Vagina (tissue), 2 donors: ENCODE data around the gene ACSL6. TPM values are rescaled to one million over a fixed set of nuclear protein-coding genes. Genes with fewer than 3 reads are reported as not detected.

Experiments
- DNase-seq, 2 donors: peaks; one replicate each; pipeline ENCODE4 v3.0.0-alpha.2; 2017; ENCODE audit errors: extremely low spot score in 2 of 2
- H3K27ac ChIP-seq: fragments of 200-600 bp; sonication (generic); one replicate; pipeline ENCODE4 v1.5.1; 2019
- H3K27me3 ChIP-seq: fragments of 200-600 bp; sonication (generic); one replicate; pipeline ENCODE4 v1.5.1; 2019
- H3K36me3 ChIP-seq, 2 donors: fragments of 200-600 bp; sonication (generic); one replicate each; pipeline ENCODE4 v1.5.1; 2017 to 2019
- H3K4me1 ChIP-seq: fragments of 200-600 bp; sonication (generic); one replicate; pipeline ENCODE4 v1.5.1; 2019
- H3K4me3 ChIP-seq, 2 donors: fragments of 200-600 bp; sonication (generic); 1 replicate in 1 of 2; 2 replicates in 1 of 2; pipeline ENCODE4 v1.5.1; 2016 to 2019
- H3K9me3 ChIP-seq: fragments of 200-600 bp; sonication (generic); one replicate; pipeline ENCODE4 v1.5.1; 2019
- CTCF ChIP-seq, 3 experiments: fragments of 450-650 bp in 2 of 3; fragments of 200-600 bp in 1 of 3; sonication (generic) in 1 of 3; IDR thresholded peaks; one replicate each; pipeline ENCODE4 v1.5.1; 2017 to 2019; ENCODE audit warnings: antibody characterized with exemption in 3 of 3, mild to moderate bottlenecking in 2 of 3, moderate library complexity in 2 of 3
- POLR2A ChIP-seq, 2 donors: fragments of 450-650 bp; IDR thresholded peaks; one replicate each; pipeline ENCODE4 v1.6.1; 2017; ENCODE audit warnings: antibody characterized with exemption in 2 of 2, mild to moderate bottlenecking in 2 of 2, moderate library complexity in 2 of 2
- POLR2AphosphoS5 ChIP-seq, 2 donors: sonication (generic); formaldehyde crosslinking; IDR thresholded peaks; one replicate each; pipeline ENCODE4 v1.9.0; 2017; ENCODE audit warnings: antibody characterized with exemption in 2 of 2, mild to moderate bottlenecking in 2 of 2, low read depth in 1 of 2; ENCODE audit not compliant: insufficient read depth in 1 of 2
- intact Hi-C: fragments of 100-400 bp; cut with DNase I; formaldehyde crosslinking; loops from one replicate; pipeline ENCODE4 v1.15.1; 2023
- total RNA-seq: library from RNA; depleted of rRNA; stranded (reverse); fragments of >200 nt; gene quantifications from one replicate; pipeline ENCODE4 v1.2.3, GENCODE V29; 2016

Gene ACSL6
- total RNA-seq, 1 donor from 2014 or later = 0.49 TPM

GRCh38 chr5:131997026-131997726, 14.3 kb downstream of the ACSL6 start:
- TF ChIP-seq CTCF (IDR thresholded peaks at IDR 0.05) = no peak
- no peak for TF ChIP-seq POLR2A (IDR thresholded peaks at IDR 0.05)
- no peak for TF ChIP-seq POLR2AphosphoS5 (IDR thresholded peaks at IDR 0.05; ENCODE audit: insufficient read depth in 1 of 2, low read depth in 1 of 2)
- H3K4me1 ChIP-seq = no peaks in the 10 kb centered on the region
- no peak overlapping the region for H3K4me3 ChIP-seq
- no peaks in the 10 kb centered on the region for H3K9me3 ChIP-seq
- H3K27ac ChIP-seq = no peak overlapping the region
- DNase-seq = no peak
- no peaks in the 10 kb centered on the region for H3K36me3 ChIP-seq
- intact Hi-C loops = no loop called here
- H3K27me3 ChIP-seq = no peaks in the 10 kb centered on the region

GRCh38 chr5:131996210-131997025, 15.0 kb downstream of the ACSL6 start:
- Histone ChIP-seq H3K36me3 (no peaks in the 10 kb centered on the region), H3K9me3 (no peaks in the 10 kb centered on the region), H3K27ac (no peak overlapping the region), H3K4me3 (no peak overlapping the region), H3K4me1 (no peaks in the 10 kb centered on the region), H3K27me3 (no peaks in the 10 kb centered on the region)
- TF ChIP-seq CTCF (IDR thresholded peaks at IDR 0.05) (no peak), POLR2AphosphoS5 (IDR thresholded peaks at IDR 0.05; ENCODE audit: insufficient read depth in 1 of 2, low read depth in 1 of 2) (no peak), POLR2A (IDR thresholded peaks at IDR 0.05) (no peak)
- no peak for DNase-seq
- intact Hi-C loops = no loop called here

- Histone ChIP-seq H3K4me1 (no peaks in the 10 kb centered on the region), H3K27ac (no peak overlapping the region), H3K4me3 (no peak overlapping the region), H3K36me3 (no peaks in the 10 kb centered on the region), H3K9me3 (no peaks in the 10 kb centered on the region), H3K27me3 (no peaks in the 10 kb centered on the region)
- intact Hi-C loops = no loop called here
- TF ChIP-seq POLR2AphosphoS5 (IDR thresholded peaks at IDR 0.05; ENCODE audit: insufficient read depth in 1 of 2, low read depth in 1 of 2) = no peak
- no peak for DNase-seq
Measured at GRCh38 chr5:131994533-131995226, 16.8 kb downstream of the ACSL6 start.

- Histone ChIP-seq H3K27me3 (no peaks in the 10 kb centered on the region), H3K4me1 (no peaks in the 10 kb centered on the region), H3K4me3 (no peak overlapping the region), H3K27ac (no peak overlapping the region), H3K9me3 (no peaks in the 10 kb centered on the region), H3K36me3 (no peaks in the 10 kb centered on the region)
- DNase-seq = no peak
- TF ChIP-seq POLR2AphosphoS5 (IDR thresholded peaks at IDR 0.05; ENCODE audit: insufficient read depth in 1 of 2, low read depth in 1 of 2) (no peak), POLR2A (IDR thresholded peaks at IDR 0.05) (no peak), CTCF (IDR thresholded peaks at IDR 0.05) (no peak)
- intact Hi-C loops = no loop called here
Measured at GRCh38 chr5:131994090-131994489, 17.4 kb downstream of the ACSL6 start.

GRCh38 chr5:131993676-131994075, 17.8 kb downstream of the ACSL6 start:
- no peak for DNase-seq
- intact Hi-C loops = no loop called here
- no peak for TF ChIP-seq POLR2AphosphoS5 (IDR thresholded peaks at IDR 0.05; ENCODE audit: insufficient read depth in 1 of 2, low read depth in 1 of 2)
- TF ChIP-seq POLR2A (IDR thresholded peaks at IDR 0.05) = no peak
- no peak for TF ChIP-seq CTCF (IDR thresholded peaks at IDR 0.05)

More at GRCh38 chr5:131993676-131994075, 17.8 kb downstream of the ACSL6 start:
- no peaks in the 10 kb centered on the region for H3K27me3 ChIP-seq
- no peak overlapping the region for H3K4me3 ChIP-seq
- no peak overlapping the region for H3K27ac ChIP-seq
- no peaks in the 10 kb centered on the region for H3K36me3 ChIP-seq
- no peaks in the 10 kb centered on the region for H3K9me3 ChIP-seq
- no peaks in the 10 kb centered on the region for H3K4me1 ChIP-seq
